Ovary (tissue), 3 donors: Measurements from ENCODE around the gene BOLL.

ENCODE experiments used
- CTCF ChIP-seq, 3 donors: fragments of 450-650 bp in 2 of 3; fragments of 200-600 bp in 1 of 3; IDR thresholded peaks; one replicate each; pipeline versions ENCODE4 v1.5.1 to v1.8.0; 2016 to 2022; ENCODE audit warnings: antibody characterized with exemption in 3 of 3, mild to moderate bottlenecking in 1 of 3
- EP300 ChIP-seq: sonication (generic); formaldehyde crosslinking; IDR thresholded peaks from one replicate; pipeline ENCODE4 v1.6.1; 2017; ENCODE audit warnings: antibody characterized with exemption
- POLR2A ChIP-seq: fragments of 450-650 bp; IDR thresholded peaks from one replicate; pipeline ENCODE4 v1.6.1; 2017; ENCODE audit warnings: antibody characterized with exemption, mild to moderate bottlenecking, moderate library complexity
- donor health status: DM: no; HTN: no; CAD: no.

DNA sequence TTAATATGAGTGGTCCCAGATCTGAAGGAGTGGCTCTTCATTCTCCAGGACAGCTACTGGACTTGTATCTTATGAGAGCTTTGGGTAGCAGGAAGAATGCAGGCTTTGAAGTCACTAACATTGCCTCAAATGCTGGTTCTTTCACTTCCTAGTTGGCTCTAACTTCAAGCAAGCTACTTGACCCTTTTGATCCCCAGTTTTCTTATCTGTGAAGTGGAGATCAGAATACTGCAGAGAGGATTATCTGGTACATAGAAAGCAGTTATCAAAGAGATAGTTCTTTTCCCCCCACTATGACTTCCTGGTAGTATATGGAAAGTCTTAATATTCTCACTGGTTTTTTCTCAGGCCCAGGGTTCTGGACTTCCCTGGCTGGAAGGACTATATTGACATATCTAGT is 15.9 kb upstream of the BOLL start:
- no peak for TF ChIP-seq CTCF (IDR thresholded peaks at IDR 0.05)
- no peak for TF ChIP-seq POLR2A
- no peak for TF ChIP-seq EP300
